Measurements from ENCODE around the gene PEX5L.

DNA sequence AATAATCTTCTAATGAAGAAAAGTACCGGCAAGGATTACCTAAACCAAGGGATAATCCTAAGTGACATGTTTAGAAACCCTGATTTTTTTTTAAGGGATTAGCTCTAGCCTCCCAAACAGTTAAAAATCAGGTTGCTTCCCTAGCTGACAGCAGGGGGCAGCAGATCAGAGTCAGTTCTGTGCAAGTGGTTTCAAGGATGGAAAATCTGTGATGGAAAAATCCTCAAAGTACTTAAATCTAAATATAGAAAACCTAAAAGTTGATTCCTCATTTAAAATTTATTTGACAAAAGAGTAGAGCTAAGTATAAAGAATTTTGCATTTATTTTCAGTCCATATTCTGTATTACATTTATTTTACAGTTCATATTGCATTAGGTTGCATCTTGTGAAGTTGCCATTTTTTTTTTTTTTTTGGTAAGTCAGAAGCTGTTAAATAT is 107.6 kb downstream of the PEX5L start:
- no peak for TF ChIP-seq POLR2A (IDR thresholded peaks at IDR 0.05)
- TF ChIP-seq, protein P1, sequence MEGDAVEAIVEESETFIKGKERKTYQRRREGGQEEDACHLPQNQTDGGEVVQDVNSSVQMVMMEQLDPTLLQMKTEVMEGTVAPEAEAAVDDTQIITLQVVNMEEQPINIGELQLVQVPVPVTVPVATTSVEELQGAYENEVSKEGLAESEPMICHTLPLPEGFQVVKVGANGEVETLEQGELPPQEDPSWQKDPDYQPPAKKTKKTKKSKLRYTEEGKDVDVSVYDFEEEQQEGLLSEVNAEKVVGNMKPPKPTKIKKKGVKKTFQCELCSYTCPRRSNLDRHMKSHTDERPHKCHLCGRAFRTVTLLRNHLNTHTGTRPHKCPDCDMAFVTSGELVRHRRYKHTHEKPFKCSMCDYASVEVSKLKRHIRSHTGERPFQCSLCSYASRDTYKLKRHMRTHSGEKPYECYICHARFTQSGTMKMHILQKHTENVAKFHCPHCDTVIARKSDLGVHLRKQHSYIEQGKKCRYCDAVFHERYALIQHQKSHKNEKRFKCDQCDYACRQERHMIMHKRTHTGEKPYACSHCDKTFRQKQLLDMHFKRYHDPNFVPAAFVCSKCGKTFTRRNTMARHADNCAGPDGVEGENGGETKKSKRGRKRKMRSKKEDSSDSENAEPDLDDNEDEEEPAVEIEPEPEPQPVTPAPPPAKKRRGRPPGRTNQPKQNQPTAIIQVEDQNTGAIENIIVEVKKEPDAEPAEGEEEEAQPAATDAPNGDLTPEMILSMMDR (IDR thresholded peaks at IDR 0.05), result peak; percentile 17 to 76 (median 41)
